SK-N-SH (cell line): Measurements from ENCODE around the gene GLDC. TPM values are rescaled to one million over a fixed set of nuclear protein-coding genes. Genes with fewer than 3 reads are reported as not detected.
A peak's percentile ranks its signal among the peaks of the same experiment; 100 is the strongest.

Source experiments
- CTCF ChIA-PET: fragments of 300-600, 350-600 bp; formaldehyde crosslinking; extraction: SDS; loops from one replicate; lab custom pipeline; 2021; lab: Yijun Ruan, JAX
- POLR2A ChIA-PET: fragments of 350-600 bp; sonication (Branson Sonifier 250); formaldehyde crosslinking; extraction: SDS; loops from one replicate; lab custom pipeline; 2020; ENCODE audit warnings: antibody characterized with exemption, inconsistent platforms; lab: Yijun Ruan, JAX
- DNase-seq: peaks from one replicate; pipeline ENCODE4 v3.0.0; 2012
- H2AFZ ChIP-seq: fragments of 200-600 bp; sonication (generic); 2 replicates; pipeline ENCODE4 v1.8.1; 2016; ENCODE audit warnings: antibody characterized with exemption, mild to moderate bottlenecking, low read depth
- H3F3A ChIP-seq: fragments of 200-600 bp; sonication (generic); replicated peaks from 2 replicates; pipeline ENCODE3; 2016; ENCODE audit warnings: antibody characterized with exemption, mild to moderate bottlenecking; ENCODE audit not compliant: insufficient read depth
- H3K27ac ChIP-seq, 2 experiments: fragments of 200-500 bp in 1 of 2; fragments of 200-600 bp in 1 of 2; sonication (Bioruptor generic) in 1 of 2; sonication (generic), shearing (Covaris generic) in 1 of 2; 2 replicates each; pipeline versions ENCODE4 v1.5.1 to v1.6.1; 2014 to 2016; ENCODE audit warnings: low read depth in 2 of 2, inconsistent platforms in 1 of 2, low read length in 1 of 2, mild to moderate bottlenecking in 1 of 2, mixed read lengths in 1 of 2
- H3K27me3 ChIP-seq: fragments of 200-600 bp; sonication (generic), shearing (Covaris generic); 2 replicates; pipeline ENCODE4 v1.6.1; 2016; ENCODE audit warnings: mixed run types; ENCODE audit not compliant: insufficient read depth
- H3K36me3 ChIP-seq, 2 experiments: fragments of 200-500 bp in 1 of 2; fragments of 200-600 bp in 1 of 2; sonication (Bioruptor generic) in 1 of 2; sonication (generic) in 1 of 2; replicated peaks in 1 of 2; 2 replicates each; pipeline versions ENCODE3 to v1.5.1; 2014 to 2016; ENCODE audit warnings: low read length in 1 of 2, mild to moderate bottlenecking in 1 of 2; ENCODE audit not compliant: insufficient read depth in 2 of 2, control insufficient read depth in 1 of 2
- H3K4me1 ChIP-seq, 2 experiments: fragments of 200-500 bp in 1 of 2; fragments of 200-600 bp in 1 of 2; sonication (Bioruptor generic) in 1 of 2; sonication (generic), shearing (Covaris generic) in 1 of 2; 2 replicates each; pipeline versions ENCODE4 v1.5.1 to v1.6.1; 2014 to 2016; ENCODE audit warnings: low read depth in 1 of 2, low read length in 1 of 2, mixed run types in 1 of 2; ENCODE audit not compliant: insufficient read depth in 2 of 2, control insufficient read depth in 1 of 2
- H3K4me2 ChIP-seq: fragments of 200-600 bp; sonication (generic), shearing (Covaris generic); 2 replicates; pipeline ENCODE4 v1.6.1; 2017; ENCODE audit warnings: mixed run types
- H3K4me3 ChIP-seq, 2 experiments: fragments of 200-500 bp in 1 of 2; fragments of 200-600 bp in 1 of 2; sonication (Bioruptor generic) in 1 of 2; sonication (generic), shearing (Covaris generic) in 1 of 2; 2 replicates each; pipeline versions ENCODE4 v1.5.1 to v1.8.1; 2014 to 2016; ENCODE audit warnings: low read depth in 2 of 2, inconsistent platforms in 1 of 2, low read length in 1 of 2, mild to moderate bottlenecking in 1 of 2, mixed read lengths in 1 of 2, moderate library complexity in 1 of 2
- H3K79me2 ChIP-seq: fragments of 200-600 bp; sonication (generic); 2 replicates; pipeline ENCODE4 v1.8.1; 2017; ENCODE audit warnings: mild to moderate bottlenecking; ENCODE audit not compliant: insufficient read depth
- H3K9ac ChIP-seq: fragments of 200-600 bp; sonication (generic); 2 replicates; pipeline ENCODE4 v1.6.1; 2017; ENCODE audit warnings: mixed run types
- H3K9me2 ChIP-seq: fragments of 200-600 bp; sonication (generic); 2 replicates; pipeline ENCODE4 v1.6.1; 2017; ENCODE audit warnings: mixed run types
- H3K9me3 ChIP-seq: fragments of 200-600 bp; sonication (generic); 2 replicates; pipeline ENCODE4 v1.6.1; 2017; ENCODE audit warnings: mixed run types, mild to moderate bottlenecking, moderate library complexity
- H4K20me1 ChIP-seq: fragments of 200-600 bp; sonication (generic); 2 replicates; pipeline ENCODE4 v1.6.1; 2017; ENCODE audit warnings: mild to moderate bottlenecking, mixed run types; ENCODE audit not compliant: insufficient read depth
- RAD21 ChIP-seq: IDR thresholded peaks from 2 replicates; pipeline ENCODE4 v1.6.1; 2012; ENCODE audit warnings: mild to moderate bottlenecking, low read length
- RCOR1 ChIP-seq: fragments of 150-350 bp; IDR thresholded peaks from 2 replicates; pipeline ENCODE4 v1.6.1; 2017; ENCODE audit warnings: antibody characterized with exemption, low read length
- SMC3 ChIP-seq: IDR thresholded peaks from 2 replicates; pipeline ENCODE4 v1.6.1; 2012; ENCODE audit warnings: low read depth, low read length, improper control_type of control experiment
- TCF12 ChIP-seq: IDR thresholded peaks from 2 replicates; pipeline ENCODE4 v1.4.0; 2012
- WGBS: methylation state at CpG from one replicate; pipeline ENCODE4 v1.1.6; 2017; ENCODE audit warnings: low lambda C conversion rate; 5-methylcytosine and 5-hydroxymethylcytosine counted together
- polyA plus RNA-seq, 3 experiments: library from polyadenylated mRNA; depleted of rRNA; stranded (reverse); fragments of >200 nt; gene quantifications; 2 replicates each; pipeline ENCODE4 v1.2.3, GENCODE V29; 2012
- TF ChIP-seq, protein P1 (sequence below): IDR thresholded peaks from 2 replicates; pipeline ENCODE4 v1.4.0; 2012; ENCODE audit warnings: low read depth, borderline replicate concordance
- TF ChIP-seq, protein P2 (sequence below): fragments of 200-600 bp; sonication (generic); IDR thresholded peaks from 2 replicates; pipeline ENCODE4 v1.6.1; 2017; ENCODE audit warnings: antibody characterized with exemption, mild to moderate bottlenecking, moderate library complexity
- TF ChIP-seq, protein P3 (sequence below): IDR thresholded peaks from 2 replicates; pipeline ENCODE4 v1.6.1; 2012; ENCODE audit warnings: mild to moderate bottlenecking, low read depth, low read length, moderate library complexity

GLDC gene
- polyA plus RNA-seq, 1 of the 3 experiments (the other 2 are of a cell fraction), result 4.1 TPM

DNA sequence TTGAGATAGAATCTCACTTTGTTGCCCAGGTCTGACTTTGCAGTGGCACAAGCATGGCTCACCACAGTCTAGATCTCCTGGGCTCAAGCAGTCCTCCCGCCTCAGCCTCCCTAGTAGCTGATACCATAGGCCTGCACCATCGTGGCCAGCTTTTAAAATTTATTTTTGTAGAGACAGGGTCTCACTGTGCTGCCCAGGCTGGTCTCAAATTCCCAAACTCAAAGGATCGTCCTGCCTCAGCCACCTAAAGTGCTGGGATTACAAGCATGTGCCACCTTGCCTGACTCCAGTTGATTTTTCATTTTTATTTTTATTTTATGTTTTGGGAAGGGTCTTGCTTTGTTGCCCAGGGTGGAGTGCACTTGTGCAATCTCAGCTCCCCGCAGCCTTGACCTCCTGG, 41.7 kb upstream of the GLDC start (continued):
- TF ChIP-seq, protein P1, sequence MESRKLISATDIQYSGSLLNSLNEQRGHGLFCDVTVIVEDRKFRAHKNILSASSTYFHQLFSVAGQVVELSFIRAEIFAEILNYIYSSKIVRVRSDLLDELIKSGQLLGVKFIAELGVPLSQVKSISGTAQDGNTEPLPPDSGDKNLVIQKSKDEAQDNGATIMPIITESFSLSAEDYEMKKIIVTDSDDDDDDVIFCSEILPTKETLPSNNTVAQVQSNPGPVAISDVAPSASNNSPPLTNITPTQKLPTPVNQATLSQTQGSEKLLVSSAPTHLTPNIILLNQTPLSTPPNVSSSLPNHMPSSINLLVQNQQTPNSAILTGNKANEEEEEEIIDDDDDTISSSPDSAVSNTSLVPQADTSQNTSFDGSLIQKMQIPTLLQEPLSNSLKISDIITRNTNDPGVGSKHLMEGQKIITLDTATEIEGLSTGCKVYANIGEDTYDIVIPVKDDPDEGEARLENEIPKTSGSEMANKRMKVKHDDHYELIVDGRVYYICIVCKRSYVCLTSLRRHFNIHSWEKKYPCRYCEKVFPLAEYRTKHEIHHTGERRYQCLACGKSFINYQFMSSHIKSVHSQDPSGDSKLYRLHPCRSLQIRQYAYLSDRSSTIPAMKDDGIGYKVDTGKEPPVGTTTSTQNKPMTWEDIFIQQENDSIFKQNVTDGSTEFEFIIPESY, result no peak
- TF ChIP-seq RCOR1, result no peak

DNA sequence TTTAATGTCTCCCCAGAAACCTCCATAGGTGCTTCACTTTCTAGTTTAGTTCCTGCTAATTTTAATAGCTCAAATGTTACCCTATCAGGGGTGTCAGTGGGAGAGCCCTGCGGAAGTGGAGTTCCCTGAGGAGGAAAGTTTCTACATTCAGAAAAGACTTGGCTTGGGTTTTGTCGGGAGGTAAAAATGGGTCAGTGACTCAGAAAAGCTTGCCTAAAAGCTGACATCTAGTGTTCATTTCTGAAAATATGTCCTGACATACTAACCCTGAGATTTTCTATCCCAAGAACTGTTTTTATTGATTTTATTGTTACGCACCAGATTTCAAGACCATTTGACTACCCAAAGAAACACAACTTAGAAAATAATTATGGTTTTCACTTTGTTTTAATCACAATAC, 40.9 kb upstream of the GLDC start:
- H3K9me3 ChIP-seq, result no peaks in the 10 kb centered on the region
- no peaks in the 10 kb centered on the region for H3K27me3 ChIP-seq
- H3K4me2 ChIP-seq, result no peak overlapping the region
- no peak overlapping the region for H3K4me3 ChIP-seq
- peaks cover 10% of the 10 kb centered on the region for H3F3A ChIP-seq
- WGBS, result 65% methylated on average over 3 of the region's 3 CpGs
- no peak for DNase-seq
- ChIA-PET POLR2A (no interaction called here), CTCF (interaction anchor here (1.0 to 1.4 kb wide), 3 partner anchors 10 to 101 kb away, joined by 3 to 9 read pairs (median 5); no protein-coding TSS in a partner anchor)
- H3K9ac ChIP-seq, result no peak overlapping the region
- TF ChIP-seq, protein P2, sequence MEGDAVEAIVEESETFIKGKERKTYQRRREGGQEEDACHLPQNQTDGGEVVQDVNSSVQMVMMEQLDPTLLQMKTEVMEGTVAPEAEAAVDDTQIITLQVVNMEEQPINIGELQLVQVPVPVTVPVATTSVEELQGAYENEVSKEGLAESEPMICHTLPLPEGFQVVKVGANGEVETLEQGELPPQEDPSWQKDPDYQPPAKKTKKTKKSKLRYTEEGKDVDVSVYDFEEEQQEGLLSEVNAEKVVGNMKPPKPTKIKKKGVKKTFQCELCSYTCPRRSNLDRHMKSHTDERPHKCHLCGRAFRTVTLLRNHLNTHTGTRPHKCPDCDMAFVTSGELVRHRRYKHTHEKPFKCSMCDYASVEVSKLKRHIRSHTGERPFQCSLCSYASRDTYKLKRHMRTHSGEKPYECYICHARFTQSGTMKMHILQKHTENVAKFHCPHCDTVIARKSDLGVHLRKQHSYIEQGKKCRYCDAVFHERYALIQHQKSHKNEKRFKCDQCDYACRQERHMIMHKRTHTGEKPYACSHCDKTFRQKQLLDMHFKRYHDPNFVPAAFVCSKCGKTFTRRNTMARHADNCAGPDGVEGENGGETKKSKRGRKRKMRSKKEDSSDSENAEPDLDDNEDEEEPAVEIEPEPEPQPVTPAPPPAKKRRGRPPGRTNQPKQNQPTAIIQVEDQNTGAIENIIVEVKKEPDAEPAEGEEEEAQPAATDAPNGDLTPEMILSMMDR, result peak; percentile 39
- TF ChIP-seq, protein P3, sequence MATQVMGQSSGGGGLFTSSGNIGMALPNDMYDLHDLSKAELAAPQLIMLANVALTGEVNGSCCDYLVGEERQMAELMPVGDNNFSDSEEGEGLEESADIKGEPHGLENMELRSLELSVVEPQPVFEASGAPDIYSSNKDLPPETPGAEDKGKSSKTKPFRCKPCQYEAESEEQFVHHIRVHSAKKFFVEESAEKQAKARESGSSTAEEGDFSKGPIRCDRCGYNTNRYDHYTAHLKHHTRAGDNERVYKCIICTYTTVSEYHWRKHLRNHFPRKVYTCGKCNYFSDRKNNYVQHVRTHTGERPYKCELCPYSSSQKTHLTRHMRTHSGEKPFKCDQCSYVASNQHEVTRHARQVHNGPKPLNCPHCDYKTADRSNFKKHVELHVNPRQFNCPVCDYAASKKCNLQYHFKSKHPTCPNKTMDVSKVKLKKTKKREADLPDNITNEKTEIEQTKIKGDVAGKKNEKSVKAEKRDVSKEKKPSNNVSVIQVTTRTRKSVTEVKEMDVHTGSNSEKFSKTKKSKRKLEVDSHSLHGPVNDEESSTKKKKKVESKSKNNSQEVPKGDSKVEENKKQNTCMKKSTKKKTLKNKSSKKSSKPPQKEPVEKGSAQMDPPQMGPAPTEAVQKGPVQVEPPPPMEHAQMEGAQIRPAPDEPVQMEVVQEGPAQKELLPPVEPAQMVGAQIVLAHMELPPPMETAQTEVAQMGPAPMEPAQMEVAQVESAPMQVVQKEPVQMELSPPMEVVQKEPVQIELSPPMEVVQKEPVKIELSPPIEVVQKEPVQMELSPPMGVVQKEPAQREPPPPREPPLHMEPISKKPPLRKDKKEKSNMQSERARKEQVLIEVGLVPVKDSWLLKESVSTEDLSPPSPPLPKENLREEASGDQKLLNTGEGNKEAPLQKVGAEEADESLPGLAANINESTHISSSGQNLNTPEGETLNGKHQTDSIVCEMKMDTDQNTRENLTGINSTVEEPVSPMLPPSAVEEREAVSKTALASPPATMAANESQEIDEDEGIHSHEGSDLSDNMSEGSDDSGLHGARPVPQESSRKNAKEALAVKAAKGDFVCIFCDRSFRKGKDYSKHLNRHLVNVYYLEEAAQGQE, result no peak
- TF ChIP-seq SMC3 (0 out of 2 replicates have a peak, but pooled peaks have one; percentile 10), TCF12 (no peak), RAD21 (peak; percentile 39)
- H3K27ac ChIP-seq, result no peak overlapping the region
- no peak overlapping the region for H2AFZ ChIP-seq
- no peaks in the 10 kb centered on the region for H3K9me2 ChIP-seq
- H4K20me1 ChIP-seq, result no peaks in the 10 kb centered on the region
- H3K4me1 ChIP-seq, result no peaks in the 10 kb centered on the region; a peak in 1 of 4 replicates
- no peaks in the 10 kb centered on the region for H3K36me3 ChIP-seq
- H3K79me2 ChIP-seq, result peaks cover 36% of the 10 kb centered on the region
